HG03521 (cell line): ENCODE measurements around the gene MBD2.

Experiments
- ATAC-seq: cut with Tn5 transposase; IDR thresholded peaks from one replicate; pipeline ENCODE4 v1.9.1; 2021; ENCODE audit warnings: mild to moderate bottlenecking, moderate library complexity; ENCODE audit not compliant: unreplicated experiment

MBD2 gene

DNA sequence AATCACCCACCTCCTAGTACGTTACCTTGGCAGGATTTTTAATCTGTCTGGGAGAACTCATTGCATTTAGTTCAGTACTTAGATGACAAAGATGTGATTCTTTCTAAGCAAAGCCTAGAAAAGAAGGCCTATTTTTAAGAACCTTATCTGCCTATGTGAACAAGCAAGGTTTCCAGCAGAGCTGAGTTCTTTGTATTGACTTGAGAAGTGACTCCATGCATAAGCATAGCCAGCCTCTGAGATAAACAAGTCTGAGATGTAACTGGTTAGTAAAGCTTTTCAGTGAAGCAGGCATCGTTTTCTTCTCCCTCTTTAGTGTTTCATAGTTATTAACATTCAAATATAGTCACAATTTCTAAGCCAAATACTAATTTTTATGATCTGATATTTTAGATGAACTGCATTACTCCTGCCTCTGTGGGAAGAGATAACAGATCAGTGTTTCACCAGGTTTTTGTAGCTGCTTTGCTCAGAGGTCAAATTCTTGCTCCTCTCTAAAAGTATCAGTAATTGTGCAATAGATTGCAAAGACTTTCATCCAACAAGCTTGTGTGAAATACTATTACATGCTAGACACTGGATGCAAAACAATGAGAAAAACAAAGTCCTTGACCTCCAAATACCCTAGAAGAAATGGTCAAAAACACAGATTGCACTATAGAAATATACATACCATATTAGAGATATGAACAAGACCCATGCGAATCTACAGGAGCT lies 107.8 kb downstream of the MBD2 start:
- no peak for ATAC-seq

DNA sequence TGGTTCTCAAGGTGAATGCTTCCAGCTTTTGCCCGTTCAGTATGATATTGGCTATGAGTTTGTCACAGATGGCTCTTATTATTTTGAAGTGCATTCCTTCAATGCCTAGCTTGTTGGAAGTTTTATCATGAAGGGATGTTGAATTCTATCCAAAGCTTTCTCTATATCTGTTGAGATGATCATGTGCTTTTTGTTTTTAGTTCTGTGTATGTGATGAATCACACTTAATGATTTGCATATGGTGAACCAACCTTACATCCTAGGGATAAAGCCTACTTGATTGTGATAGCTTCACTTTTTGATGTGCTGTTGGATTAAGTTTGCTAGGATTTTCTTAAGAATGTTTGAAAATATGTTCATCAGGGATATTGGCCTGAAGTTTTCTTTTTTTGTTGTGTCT lies 112.1 kb downstream of the MBD2 start:
- ATAC-seq = no peak

DNA sequence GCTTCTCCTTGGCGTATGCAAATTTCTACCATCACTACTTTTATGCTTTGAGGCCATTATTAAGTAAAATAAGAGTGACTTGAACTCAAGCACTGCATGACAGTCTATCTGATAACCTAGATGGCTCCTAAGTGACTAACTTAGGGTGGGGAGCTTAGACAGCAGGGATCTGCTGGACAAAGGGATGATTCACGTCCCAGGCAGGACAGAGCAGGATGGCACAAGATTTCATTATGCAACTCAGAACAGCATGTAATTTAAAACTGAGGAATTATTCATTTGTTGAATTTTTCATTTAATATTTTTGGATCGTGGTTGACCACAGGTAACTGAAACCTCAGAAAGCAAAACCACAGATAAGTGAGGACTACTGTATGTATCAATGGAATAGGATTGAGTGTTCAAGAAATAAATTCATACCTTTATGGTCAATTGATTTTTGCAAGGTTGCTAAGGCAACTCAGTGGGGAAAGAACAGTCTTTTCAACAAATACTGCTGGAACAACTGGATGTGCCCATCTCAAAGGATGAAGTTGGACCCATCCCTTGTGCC lies 115.3 kb downstream of the MBD2 start:
- no peak for ATAC-seq

DNA sequence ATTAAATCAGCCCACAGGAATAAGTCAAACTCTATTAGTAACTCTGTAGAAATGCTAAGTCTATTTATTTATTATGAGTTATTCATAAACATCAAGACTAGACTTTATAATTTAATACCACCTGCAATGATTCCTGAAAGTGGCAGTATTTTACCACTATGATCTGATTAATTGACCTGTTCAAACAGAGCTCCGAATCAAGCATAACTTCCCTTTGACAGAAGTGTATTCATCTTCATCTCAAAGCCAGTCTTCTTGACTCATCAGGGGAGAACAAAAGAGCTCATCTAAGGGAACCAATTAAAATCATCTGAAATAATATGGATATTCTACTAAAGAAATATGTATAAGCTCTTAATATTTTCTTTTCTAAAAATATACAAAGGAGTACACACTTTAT lies 122.3 kb downstream of the MBD2 start:
- no peak for ATAC-seq
